ENCODE data around the gene UBN1.

The UBN1 gene, protein sequence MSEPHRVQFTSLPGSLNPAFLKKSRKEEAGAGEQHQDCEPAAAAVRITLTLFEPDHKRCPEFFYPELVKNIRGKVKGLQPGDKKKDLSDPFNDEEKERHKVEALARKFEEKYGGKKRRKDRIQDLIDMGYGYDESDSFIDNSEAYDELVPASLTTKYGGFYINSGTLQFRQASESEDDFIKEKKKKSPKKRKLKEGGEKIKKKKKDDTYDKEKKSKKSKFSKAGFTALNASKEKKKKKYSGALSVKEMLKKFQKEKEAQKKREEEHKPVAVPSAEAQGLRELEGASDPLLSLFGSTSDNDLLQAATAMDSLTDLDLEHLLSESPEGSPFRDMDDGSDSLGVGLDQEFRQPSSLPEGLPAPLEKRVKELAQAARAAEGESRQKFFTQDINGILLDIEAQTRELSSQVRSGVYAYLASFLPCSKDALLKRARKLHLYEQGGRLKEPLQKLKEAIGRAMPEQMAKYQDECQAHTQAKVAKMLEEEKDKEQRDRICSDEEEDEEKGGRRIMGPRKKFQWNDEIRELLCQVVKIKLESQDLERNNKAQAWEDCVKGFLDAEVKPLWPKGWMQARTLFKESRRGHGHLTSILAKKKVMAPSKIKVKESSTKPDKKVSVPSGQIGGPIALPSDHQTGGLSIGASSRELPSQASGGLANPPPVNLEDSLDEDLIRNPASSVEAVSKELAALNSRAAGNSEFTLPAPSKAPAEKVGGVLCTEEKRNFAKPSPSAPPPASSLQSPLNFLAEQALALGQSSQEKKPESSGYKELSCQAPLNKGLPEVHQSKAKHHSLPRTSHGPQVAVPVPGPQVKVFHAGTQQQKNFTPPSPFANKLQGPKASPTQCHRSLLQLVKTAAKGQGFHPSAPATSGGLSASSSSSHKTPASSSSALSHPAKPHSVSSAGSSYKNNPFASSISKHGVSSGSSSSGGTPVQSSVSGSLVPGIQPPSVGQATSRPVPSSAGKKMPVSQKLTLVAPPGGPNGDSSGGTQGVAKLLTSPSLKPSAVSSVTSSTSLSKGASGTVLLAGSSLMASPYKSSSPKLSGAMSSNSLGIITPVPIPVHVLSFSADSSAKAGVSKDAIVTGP (N-terminal part only)

DNA sequence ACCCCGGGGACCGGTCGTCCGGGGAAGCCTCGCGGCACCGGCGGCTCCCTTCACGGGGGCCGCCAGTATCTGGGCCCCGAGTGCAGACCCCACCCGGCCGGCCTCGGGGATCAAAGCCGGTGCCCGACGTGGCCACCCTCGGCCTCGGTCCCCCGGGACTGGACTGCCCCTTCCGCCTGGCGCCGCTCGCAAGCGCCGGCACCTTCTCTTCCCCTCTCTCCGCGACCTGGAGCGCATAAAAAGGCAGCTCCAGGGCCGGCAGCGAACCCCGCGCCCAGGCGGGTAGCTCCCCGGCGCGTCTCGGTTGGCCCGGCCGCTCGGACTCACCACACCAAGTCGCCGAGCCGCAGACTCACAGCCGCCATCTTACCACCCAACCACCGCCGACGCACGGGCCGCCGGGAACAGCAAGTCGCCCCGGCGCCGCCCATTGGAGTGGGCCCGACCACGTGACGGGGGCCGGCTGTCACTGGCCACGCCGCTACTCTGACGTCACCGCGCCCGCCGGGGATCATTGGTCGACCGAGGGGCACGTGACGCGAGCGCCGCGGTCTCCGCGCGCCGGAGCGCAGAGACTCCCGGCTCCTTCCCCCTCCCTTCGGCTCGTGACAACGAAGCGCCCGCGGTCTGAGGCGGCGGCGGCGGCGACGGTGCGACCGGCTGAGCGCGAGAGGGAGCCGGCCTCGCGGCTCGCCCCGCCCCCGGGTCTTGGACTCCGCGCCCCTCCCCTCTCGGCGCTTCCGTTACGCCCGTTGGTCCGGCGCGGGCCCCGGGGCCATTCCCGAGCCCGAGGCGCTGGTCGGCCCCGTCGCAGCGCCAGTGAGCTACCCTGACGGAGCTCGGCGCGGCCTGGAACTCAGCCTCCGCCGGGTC is at the start of gene UBN1, which contains the start of gene GLYR1:
TSS of gene UBN1 (plus strand) at position 581 of the 873 bp plus-strand sequence. CDS start 5,437 bp downstream, outside the sequence.
TSS of gene GLYR1 (minus strand) at position 388 of the 873 bp plus-strand sequence. CDS start at position 365, 23 bp downstream.
- DNase-seq = peak; percentile 89 to 97

DNA sequence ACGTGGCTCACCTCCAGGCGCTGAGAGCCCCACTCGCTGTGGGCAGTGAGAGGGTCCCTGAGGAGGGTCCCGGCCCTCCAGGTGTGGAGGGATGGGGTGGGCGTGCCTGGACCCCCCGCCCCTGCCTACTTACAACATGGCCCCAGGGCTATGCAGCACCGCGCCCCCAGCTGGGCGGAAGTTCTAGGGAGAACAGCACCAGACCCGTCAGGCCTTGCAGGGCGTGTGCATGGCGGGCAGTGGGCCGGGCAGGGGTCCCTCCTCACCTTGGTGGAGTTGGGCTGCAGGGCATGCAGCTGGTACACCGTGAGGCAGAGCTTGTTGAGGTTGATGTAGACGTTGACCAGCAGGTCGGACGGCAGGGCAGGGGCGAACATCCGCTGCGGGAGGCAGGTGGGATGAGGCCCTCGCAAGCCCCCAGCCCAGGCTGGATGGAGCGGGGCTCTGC is 49.5 kb upstream of the UBN1 start:
- no peak for DNase-seq

DNA sequence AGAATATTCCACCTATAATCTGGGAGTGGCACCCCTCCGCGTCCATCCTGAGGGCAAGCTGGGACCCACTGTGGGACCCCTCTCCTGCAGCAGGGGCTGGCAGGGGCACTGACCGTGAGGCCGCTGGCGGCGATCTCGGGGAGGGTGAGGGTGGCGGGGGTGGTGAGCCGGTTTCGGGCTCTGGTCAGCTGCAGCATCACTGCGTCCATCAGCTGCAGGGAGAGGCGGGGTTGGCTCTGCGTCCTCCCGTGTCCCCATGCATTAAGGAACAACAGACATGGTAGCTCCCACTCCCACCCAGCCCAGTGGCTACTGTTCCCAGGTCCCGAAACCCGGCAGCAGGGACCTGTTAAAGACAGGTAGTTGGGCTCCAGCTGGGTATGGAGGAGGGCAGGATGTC is 48.8 kb upstream of the UBN1 start:
- no peak for DNase-seq

DNA sequence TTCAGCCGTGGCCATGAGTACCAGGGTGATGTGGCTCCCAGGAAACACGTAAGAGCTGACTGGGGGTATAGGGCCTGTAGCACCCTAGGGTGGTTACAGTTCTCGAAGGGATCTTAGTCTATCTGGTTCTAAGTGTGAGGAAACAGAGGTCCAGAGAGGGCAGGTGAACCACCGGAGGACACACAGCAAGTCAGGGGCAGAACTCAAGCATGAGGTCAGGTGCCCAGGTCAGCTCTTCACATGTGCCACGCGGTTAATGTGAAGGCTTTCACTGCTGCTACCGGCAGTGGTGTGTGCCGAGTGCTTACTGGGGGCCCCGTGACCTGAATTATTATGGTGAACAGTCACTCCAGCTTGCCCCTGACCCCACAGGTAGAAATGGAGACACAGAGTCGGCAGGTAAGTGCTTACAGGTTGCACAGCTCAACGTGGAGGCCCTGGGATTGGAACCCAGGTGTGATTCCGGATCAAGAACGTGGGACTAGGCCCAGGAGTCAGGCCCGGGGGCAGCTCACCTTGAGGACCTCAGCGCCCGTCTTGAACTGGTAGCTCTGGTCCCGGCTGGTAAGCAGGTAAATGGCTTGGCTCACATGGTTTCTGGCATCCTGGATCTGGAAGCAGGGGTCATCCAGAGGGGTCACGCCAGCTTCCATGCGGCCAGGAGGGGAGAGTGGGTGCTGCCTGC is 48.0 kb upstream of the UBN1 start:
- DNase-seq = no peak

DNA sequence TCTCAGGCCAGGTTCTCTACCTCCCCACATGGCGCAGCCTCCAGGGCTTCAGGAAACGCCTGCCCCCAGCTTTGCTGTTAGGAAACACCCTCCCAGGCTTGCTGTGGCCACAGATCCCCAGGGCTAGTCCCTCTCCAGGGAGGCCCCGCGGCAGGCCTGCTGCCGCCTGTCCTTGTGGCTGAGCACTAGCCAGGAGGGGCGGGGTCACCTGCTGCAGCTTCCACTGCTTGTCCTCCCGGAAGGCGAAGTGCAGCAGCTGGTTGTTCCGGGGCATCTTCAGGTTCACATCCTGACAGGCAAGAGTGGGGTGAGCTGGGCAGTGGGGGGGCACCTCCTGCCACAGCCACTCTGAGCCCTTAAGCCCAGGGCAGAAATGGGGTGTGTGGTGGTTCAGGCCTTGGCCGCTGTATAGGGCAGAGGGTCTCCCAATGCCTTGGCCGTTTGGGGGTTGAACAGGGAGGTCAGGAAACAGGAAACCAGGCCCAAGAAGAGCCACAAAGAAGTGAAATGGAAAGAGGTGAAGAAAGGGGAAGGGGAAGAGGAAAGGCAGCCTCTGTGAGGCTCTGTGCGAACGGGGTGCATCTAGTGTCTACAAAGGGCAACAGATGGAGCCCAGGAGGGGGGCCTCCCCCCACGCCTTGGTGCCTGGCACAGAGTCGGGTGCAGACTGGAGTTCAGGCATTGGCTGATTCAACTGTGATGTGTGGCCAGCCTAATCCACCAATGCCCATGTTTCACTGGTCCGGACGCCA is 46.8 kb upstream of the UBN1 start:
- DNase-seq = peak in 1 of 2 experiments; percentile 54

DNA sequence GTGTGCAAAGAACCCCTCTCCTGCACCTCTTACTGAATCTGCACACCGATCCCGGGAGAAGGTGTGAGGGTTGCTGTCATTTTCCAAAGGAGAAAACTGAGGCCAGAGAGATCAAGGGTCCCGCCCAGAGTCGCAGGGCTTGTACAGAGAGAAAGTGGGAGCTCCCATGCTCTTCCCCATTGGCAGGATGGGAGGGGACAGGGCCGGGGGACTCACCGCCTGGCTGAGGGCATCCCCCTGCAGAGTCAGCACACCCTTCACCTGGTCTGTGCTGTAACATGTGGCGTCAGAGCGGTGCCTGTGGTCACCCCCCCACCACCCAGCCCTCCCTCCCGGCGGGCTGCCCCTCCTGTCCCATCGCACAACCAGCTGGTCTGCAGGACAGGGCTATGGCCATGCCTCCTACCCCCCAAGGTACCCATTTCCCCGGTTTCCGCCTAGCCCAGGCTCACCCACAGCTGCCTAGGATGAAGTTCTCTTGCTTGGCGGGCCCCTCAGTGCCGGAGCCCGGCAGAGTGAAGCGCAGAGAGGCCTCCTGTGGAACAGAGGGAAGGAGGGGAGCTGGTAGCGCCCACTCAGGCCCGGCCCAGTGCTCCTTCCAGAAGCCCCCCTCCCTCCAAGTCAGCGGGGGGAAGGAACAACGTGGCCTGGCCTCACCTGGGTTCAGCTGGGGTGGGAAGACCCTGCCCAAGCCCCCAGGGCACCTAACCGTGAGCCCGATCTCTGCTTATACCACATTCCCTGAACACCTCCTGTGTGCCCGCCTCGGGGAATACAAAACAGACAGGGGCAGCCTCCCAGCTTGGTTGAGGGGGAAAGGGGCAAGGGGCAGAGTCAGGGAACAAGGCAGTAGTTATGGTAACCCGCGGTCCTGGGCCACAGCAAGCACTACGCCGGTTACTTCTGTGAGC is 46.0 kb upstream of the UBN1 start:
- peak in 1 of 2 experiments; percentile 13 for DNase-seq

DNA sequence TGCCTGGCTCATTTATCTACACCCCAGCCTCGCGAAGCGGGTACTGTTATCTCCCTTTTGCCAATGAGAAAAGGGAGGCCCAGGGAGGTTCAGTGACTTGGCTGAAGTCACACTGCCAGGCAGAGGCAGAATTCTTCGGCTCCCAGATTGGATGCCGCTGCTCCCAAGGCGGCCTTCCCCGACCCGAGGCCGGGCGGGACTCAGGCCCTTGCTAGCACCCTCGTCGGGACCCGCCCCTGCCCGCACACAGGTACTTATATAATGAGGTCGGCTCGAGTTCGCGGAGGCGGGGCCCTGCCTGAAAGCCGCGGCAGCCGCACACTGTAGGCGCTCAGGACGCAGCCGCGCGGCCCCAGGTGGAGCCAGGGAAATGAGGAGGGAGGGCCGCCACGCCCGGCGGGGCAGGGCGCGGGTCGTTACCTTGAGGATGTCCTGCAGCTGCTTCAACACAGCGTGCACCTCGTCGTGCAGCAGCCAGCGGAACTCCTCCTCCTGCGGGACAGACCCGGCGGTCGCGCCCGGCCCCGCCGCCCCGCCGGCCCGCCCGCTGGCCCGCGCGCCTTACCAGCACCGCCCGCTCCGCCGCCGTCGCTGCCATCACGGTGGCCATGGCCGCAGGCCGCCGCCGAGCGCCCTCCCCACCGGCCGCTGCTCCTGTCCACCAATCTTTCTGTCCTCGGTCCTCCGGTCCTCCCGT is 45.2 kb upstream of the UBN1 start, which contains the start of gene ROGDI:
TSS of gene ROGDI (minus strand) at position 672 of the 697 bp plus-strand sequence. CDS start at position 610, 62 bp downstream.
- DNase-seq = peak; percentile 79 to 94

DNA sequence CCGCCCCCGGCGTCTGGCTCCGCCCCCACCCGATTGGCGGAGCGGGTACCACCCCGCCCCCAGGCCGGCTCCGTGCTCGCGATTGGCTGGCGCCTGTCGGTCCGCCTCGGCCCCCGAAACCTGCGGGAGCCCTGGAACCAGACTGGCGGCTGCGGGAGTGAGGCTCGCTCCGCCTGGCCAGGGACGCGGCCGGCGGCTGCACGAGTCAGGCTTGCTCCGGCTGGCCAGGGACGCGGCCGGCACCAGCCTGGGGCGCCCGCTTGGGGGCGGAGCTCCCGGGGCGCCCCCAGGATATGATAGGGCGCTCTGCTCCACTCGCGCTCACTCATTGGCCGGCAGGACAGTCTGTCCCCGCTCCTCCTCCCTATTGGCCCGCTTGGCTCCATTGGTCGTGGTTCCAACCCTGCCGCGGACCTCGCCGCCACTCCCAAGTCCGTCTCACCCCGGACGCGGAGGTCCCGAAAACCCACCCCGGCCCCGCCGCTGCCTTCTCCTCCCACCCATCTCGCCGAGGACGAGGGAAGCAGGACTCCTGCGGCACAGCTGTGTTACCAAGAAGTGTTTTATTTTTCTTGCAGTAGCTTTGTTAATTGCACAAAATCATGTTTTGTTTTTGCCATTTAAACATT is 44.5 kb upstream of the UBN1 start:
- DNase-seq = peak; percentile 75 to 94

DNA sequence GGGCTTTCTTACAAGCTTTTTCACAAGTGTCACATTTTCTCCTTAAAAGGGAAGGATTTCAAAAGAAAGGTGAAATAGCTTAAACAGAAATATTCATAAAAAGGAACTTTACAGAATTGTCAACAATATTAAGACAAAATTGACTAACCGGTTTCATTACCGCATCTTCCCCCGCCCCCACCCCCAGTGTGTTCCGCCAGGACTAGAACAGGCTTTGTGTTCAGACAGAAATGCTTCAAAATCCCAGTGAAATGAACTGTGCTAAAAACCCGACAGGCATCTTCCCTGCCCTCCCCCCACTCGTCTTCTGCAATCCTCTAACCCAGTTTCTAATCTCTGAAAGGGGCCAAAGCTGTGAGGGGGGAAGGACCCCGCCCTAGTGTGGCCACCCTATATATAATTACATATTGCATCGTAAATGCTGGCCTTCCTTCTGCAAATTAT is 43.9 kb upstream of the UBN1 start:
- DNase-seq = no peak

DNA sequence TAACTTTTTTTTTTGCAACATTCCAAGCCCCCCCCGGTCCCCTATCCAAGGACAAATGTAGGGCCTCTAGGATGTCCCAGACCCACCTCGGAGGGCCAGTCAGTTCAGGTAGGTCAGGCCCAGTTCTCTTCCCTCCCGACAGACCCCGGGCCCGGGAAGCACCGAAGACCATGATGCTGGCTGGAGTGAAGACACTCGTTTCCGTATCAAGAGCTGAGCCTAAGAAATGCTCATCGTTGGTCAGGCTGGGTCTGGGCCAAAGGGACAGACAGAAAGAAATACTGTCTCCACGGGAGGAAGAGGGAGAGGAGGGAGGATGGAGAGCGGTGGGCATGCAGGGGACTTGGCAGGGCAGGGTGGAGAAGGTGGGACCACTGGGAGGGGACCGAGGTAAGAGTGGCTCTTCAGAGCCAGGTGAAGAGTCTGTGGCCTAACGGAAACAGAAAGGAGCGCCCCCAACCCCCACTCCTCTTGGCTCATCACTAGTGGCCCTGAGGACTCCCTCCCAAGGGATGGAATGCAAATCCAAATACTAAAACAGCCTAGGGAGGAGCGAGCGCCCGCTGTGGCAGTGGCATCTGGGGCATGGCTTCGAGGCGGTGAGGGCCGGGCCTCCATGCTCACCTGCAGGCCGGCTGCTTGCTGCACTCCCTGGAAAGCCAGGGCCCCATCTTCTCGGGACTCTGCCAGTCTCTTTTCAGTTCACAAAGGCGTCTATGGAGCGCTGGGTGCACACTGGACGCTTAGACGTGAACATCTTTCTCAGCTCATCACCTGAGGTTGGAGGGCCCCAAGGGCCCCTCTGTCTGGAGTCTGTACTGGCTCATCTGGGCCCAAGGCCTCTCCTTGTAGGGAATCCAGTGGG is 43.2 kb upstream of the UBN1 start:
- DNase-seq = peak; percentile 31 to 62

DNA sequence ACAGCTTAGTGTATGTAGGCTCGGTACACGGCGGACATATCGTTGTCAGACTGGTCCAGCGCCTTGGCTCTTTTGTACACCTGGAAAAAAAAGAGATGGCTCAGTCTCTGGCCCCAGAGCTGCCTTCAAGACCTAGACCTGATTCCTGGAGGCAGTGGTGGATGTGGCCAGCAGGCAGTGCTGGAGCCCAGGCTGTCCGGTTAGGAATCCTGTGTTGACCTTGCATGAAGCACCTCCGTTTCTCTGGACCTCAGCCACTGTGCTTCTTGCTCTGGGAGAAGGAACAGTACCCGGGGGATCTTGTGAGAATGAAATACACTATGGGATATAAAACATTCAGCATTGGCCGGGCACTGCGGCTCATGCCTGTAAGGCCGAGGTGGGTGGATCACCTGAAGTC is 42.0 kb upstream of the UBN1 start:
- no peak for DNase-seq

DNA sequence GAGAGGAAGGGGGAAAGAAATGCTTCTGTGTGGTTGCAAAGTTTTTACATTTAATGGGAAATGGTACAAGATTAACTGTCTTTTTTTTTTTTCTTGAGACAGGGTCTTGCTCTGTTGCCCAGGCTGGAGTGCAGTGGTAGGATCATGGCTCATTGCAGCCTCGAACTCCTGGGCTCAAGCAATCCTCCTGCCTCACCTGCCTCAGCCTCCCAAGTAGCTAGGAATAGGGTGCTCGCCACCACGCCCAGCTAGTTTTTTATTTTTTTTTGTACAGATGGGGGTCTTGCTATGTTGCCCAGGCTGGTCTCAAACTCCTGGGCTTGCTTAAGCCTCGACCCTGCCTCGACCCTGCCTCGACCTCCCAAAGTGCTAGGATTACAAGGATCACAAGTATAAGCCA is 41.0 kb upstream of the UBN1 start:
- DNase-seq = no peak

DNA sequence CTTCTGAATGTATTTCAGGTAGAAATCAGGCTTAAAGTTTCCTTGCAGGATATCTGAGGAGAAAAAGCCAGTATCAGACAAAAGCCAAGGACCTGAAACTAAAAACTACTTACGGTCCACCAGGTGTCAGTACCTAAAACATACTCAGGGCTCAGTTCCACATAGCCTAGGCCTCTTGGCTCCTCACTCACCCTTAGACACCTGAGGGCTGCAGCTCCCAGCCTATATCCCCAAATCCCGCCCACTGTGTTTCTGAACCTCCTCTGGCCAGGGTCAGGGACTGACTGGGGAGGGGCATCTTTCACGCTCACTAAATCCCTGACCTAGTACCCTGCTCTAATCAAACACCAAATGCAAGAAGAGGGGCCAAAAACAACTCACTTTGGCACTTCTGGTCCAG is 36.0 kb upstream of the UBN1 start:
- DNase-seq = no peak

DNA sequence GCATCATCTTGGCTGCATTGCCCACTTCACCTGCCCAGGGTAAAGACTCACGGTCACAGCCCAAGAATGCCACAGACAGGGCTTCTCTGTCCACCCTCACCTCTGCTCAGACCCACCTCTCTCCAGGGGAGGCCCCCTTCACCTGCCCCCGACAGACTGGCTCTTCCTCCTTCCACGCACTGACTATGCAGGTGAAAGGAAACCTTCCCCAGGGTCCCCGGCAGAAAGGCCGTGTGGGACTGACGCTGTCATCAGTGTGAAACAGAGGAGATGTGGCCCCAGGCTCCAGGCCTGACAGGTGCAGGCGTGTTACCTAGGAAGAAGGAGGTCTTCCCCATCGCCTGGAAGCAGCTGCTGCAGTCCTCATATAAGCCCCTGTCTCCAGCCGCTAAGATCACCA is 35.5 kb upstream of the UBN1 start:
- no peak for DNase-seq

DNA sequence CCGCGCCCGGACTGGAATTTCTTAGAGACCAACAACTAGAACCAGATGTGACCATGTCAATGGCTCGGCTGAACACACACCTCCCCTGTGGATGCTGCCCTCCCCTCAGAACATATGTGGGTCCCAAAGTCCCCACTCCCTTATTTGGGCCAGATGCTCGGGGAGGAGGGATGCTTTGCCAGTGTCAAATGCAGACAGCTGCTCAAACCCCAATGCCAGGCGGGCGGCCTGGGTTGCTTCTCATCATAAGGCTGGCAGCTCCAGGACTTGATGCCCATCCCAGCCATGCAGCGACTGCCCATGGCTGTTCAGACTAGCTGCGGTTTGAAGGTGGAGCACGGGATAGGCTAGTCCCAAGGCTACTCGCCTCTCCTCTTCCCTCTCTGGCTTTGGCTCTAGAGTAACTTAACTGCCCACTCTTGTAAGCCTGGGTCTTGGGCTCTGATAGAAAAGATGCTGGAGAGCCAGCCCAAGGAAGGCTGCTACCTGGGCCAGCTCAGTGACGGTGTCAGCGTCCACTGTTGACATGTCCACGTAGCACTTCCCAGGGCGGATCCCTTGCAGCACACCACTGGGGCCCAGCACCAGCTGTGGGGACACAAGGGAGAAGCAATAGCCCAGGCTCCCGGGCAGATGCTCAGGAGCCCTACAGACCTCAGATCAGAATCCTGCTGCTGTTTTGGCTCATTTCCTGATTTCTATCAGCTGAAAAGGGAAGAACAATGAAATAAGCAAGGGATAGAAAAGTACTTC is 33.9 kb upstream of the UBN1 start:
- no peak for DNase-seq

DNA sequence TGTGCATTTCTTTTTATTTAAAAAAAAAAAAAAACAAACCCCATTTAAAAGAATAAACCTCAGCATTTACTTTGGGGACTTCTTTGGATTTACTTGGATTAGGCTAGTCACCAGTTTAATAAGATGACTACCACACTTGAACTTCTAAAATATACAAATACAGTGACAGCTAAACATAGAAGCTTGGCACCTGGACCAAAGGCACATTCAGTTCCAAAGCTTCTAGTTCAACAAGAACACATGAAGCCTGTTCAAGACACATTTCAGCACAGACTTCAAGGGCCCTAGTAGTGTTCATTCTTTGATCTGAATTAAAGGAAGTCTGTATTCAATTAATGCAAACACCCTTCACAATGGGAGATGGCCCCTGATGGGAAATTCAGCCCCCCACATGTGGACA is 33.2 kb upstream of the UBN1 start:
- DNase-seq = no peak

Measured in NCI-H526 (cell line).